Adipose tissue (tissue), 3 donors: ENCODE data around the gene WIPF1. TPM values are rescaled to one million over a fixed set of nuclear protein-coding genes. Genes with fewer than 3 reads are reported as not detected.

Experiments
- H3K27ac ChIP-seq: one replicate; pipeline ENCODE4 v1.5.1; 2013; ENCODE audit warnings: low read depth, low read length
- WGBS, 3 donors: extraction: QIAGEN DNeasy Blood & Tissue Kit; methylation state at CpG; one replicate each; pipeline ENCODE4 v1.1.7; 2013; 5-methylcytosine and 5-hydroxymethylcytosine counted together
- polyA plus RNA-seq, 3 donors: library from polyadenylated mRNA; stranded (reverse); fragments of 200-250 nt; gene quantifications; one replicate each; pipeline ENCODE4 v1.2.3, GENCODE V29; 2013
- donor health status: healthy with polysubstance abuse.
- donor health status: Bipolar disorder and iron deficiency.
- donor health status: healthy.

The WIPF1 gene
- polyA plus RNA-seq, 3 donors: 5.8 to 43.9 (median 20.4) TPM

DNA sequence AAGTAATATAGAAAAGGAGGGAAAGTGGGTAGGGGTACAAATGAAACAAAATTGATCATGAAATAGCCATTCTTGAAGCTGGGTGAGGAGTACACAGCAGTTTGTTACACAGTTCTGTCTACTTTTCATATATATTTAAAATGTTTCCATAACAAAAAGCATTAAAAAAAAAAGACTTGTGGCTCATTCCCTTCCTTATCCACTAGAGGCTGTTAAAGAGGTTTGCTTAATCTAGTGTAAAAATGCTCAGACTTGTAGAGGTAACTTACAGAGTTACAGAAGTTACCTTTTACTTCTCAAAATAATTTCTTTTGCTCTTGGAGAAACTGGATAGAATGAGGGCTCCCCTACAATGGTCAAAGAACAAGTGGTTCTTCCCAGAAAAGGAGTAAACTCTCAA, 8.1 kb upstream of the WIPF1 start:
- no peak overlapping the region for H3K27ac ChIP-seq

- WGBS, 3 donors: 25 to 39% (median 32%) methylated on average over 3 of the region's 3 CpGs
- no peak overlapping the region for H3K27ac ChIP-seq
Measured at GRCh38 chr2:174603280-174603679, 5.7 kb upstream of the WIPF1 start.

GRCh38 chr2:174602745-174603144, 5.1 kb upstream of the WIPF1 start:
- WGBS, 3 donors: 56 to 90% (median 76%) methylated on average over 3 of the region's 3 CpGs
- H3K27ac ChIP-seq: no peak overlapping the region

- WGBS, 3 donors: 82 to 88% (median 83%) methylated on average over 4 of the region's 4 CpGs
- H3K27ac ChIP-seq: no peak overlapping the region
Measured at GRCh38 chr2:174600349-174600748, 2.7 kb upstream of the WIPF1 start.

GRCh38 chr2:174599310-174599921, 1.8 kb upstream of the WIPF1 start:
- H3K27ac ChIP-seq: no peak overlapping the region
- WGBS, 3 donors: 69 to 93% (median 80%) methylated on average over 6 of the region's 6 CpGs

DNA sequence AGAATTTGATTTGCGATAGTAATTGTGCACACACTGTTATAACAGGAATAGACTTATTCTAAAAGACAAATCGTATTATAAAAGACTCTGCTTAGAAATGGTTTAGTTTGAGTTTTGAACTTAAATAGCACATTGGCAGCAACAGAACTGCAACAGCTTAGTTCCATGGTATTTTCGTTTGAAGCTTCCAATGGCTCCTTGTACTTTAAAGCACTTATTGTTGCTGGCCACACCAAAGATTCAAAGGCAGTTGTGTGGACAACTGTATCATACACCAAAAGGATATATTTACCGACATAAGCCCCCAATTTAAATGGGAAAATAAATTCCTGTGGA, 627 bp downstream of the WIPF1 start:
- no peak overlapping the region for H3K27ac ChIP-seq
- WGBS, 3 donors: 56 to 85% (median 61%) methylated on average over 4 of the region's 4 CpGs

DNA sequence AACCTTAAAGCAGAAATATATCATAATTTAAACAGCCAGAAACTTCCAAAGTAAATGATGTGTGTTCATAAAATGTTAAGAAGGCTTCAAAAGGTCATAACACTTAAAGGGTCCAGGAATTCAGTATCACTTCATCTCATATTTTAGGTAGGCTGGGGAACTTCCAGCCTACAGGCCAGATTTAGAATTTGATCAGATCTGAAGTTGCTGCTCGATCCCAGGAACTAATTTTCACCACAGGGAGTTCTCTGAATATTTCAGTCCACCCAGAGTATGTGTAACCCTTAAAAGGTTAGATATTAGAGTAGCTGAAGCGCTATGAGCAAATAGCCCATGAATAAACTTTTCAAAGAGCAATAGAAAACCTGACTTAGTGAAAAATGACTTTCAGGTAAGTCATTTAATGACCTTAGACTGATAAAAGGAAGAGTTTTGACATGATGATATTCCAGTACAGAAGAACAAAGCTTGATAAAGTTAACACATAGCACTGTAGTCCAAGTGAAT, 1.7 kb downstream of the WIPF1 start:
- H3K27ac ChIP-seq: no peak overlapping the region
- 43 to 79% (median 46%) methylated on average over 2 of the region's 2 CpGs for WGBS, 3 donors

GRCh38 chr2:174595116-174595809, 2.3 kb downstream of the WIPF1 start:
- no peak overlapping the region for H3K27ac ChIP-seq
- 42 to 70% (median 58%) methylated on average over 3 of the region's 3 CpGs for WGBS, 3 donors

GRCh38 chr2:174594456-174594855, 3.1 kb downstream of the WIPF1 start:
- WGBS, 3 donors: 73 to 91% (median 88%) methylated on average over 1 to 2 of the region's 2 CpGs
- H3K27ac ChIP-seq: no peak overlapping the region

DNA sequence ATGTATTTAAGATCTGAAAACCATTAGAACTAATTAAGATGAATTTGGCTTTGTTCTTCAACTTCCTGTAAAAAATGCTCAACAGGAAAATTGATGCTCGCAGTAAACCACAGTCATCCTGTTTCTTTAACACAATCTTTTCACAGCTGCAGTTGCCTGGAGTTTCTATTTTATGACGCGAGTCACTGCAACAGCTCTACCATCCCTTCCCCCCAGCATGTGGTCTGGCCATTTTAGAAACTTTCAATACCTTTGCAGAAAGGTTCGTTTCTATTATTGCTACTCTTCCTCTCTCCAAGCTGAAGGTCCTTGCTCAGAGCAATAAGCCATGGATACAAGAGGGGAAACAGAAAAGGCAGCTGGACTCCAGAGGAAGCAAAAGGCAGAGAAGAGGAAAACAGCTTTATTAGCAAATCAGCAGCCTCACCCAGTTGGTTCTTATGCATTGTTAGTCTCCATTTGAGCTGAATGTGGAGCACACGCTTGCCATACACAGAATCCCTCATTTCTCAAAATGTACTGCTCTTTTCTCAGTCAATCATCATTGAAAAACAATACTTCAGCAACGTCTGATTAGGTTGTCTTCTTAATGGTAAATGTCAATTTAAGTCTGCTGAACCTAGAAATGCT, 3.9 kb downstream of the WIPF1 start:
- 22 to 73% (median 28%) methylated on average over 6 of the region's 6 CpGs for WGBS, 3 donors
- no peak overlapping the region for H3K27ac ChIP-seq

DNA sequence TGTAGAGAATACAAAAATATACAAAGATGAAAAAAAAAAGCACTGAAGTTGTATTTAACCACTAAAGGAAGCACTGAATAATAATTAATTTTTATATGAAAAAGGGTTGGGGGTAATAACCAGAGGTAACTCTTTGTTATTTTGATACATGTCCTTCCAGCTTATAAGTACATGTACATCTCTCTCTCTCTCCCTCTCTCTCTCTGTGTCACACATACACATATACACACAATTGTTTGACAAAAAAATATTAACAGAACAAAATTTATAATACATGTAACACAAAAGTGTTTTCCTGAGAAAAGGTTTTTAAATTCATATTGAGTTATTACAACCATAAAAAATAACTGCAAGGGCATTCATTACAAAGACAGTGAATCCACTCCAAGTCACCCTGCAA, 4.6 kb downstream of the WIPF1 start:
- H3K27ac ChIP-seq: no peak overlapping the region

- no peak overlapping the region for H3K27ac ChIP-seq
- 70 to 88% (median 72%) methylated on average over 5 of the region's 5 CpGs for WGBS, 3 donors
Measured at GRCh38 chr2:174591740-174592139, 5.9 kb downstream of the WIPF1 start.

DNA sequence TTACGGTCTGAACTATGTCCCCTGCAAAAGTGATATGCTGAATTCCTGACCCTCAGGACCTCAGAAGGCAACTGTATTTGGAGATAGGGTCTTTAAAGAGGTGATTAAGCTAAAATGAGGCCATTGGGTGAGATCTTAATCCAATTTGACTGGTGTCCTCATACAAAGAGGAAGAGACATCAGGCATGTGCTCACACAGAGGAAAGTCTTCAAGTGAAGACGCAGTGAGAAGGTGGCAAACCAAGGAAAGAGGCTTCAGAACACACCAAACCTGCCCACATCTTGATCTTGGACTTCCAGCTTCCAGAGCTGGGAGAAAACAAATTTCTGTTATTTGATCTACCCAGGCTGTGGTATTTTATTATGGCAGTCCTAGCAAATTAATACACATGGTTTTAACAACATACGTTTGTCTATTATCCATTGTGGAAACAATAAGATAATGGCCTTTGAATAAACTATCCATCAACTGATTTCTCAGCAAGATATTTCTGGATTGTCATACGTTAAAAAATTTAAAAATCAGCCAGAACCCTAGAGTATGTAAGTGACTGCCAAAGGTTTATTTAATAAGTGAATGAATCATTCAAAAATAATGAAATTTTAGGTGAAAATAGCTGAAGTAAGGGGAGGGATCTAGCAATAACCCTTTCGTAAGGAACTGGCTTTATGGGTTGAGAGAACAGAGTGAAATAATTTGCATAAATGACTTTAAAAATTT, 6.5 kb downstream of the WIPF1 start:
- H3K27ac ChIP-seq: no peak overlapping the region
- WGBS, 3 donors: 72 to 84% (median 75%) methylated on average over 5 of the region's 5 CpGs

- no peak overlapping the region for H3K27ac ChIP-seq
- WGBS, 3 donors: 68 to 90% (median 71%) methylated on average over 3 to 4 of the region's 4 CpGs
Measured at GRCh38 chr2:174590346-174590745, 7.3 kb downstream of the WIPF1 start.

GRCh38 chr2:174589334-174589733, 8.3 kb downstream of the WIPF1 start:
- H3K27ac ChIP-seq: no peak overlapping the region
- WGBS, 3 donors: 70 to 89% (median 80%) methylated on average over 2 of the region's 2 CpGs

- no peak overlapping the region for H3K27ac ChIP-seq
- WGBS, 3 donors: 71 to 82% (median 77%) methylated on average over 2 of the region's 2 CpGs
Measured at GRCh38 chr2:174588463-174588862, 9.1 kb downstream of the WIPF1 start.

DNA sequence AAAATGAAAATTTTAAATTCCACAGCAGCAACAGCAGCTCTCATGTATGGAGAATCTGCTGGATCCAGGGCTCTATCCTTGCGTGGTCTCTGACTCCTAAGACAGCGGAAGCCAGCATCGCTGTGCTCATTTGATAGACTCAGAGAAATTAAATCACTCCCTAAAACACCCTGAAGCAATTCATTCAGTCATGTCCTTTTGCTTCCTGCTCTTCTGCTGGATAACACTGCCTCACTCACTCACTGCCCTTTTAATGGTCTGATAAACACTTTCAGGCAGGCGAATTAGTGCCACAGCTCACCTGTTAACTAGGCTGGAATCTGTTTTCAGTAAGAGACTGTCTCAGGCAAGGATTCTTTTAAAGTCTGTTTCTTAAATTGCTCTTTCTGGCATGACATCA, 10.0 kb downstream of the WIPF1 start:
- 86 to 94% (median 91%) methylated on average over 4 of the region's 4 CpGs for WGBS, 3 donors
- no peak overlapping the region for H3K27ac ChIP-seq

GRCh38 chr2:174586418-174587295, 10.9 kb downstream of the WIPF1 start:
- H3K27ac ChIP-seq: no peak overlapping the region
- 84 to 92% (median 88%) methylated on average over 12 of the region's 12 CpGs for WGBS, 3 donors
